Keratinocyte (primary cell): ENCODE data around the gene PIK3C3.

Source experiments
- EZH2 ChIP-seq: IDR thresholded peaks from one replicate; pipeline ENCODE4 v1.6.1; 2012; ENCODE audit warnings: inconsistent platforms, mild to moderate bottlenecking, low read length, moderate library complexity
- TF ChIP-seq, protein P1 (sequence below), 3 experiments: IDR thresholded peaks in 1 of 3; conservative IDR thresholded peaks in 1 of 3; optimal IDR thresholded peaks in 1 of 3; 2 replicates in 2 of 3; 3 replicates in 1 of 3; pipeline versions ENCODE3 to v1.5.1; 2011; ENCODE audit warnings: low read length in 3 of 3, mild to moderate bottlenecking in 3 of 3, moderate library complexity in 2 of 3, control low read depth in 1 of 3, inconsistent platforms in 1 of 3; ENCODE audit not compliant: insufficient read depth in 2 of 3; ENCODE audit errors: extremely low read depth in 1 of 3

DNA sequence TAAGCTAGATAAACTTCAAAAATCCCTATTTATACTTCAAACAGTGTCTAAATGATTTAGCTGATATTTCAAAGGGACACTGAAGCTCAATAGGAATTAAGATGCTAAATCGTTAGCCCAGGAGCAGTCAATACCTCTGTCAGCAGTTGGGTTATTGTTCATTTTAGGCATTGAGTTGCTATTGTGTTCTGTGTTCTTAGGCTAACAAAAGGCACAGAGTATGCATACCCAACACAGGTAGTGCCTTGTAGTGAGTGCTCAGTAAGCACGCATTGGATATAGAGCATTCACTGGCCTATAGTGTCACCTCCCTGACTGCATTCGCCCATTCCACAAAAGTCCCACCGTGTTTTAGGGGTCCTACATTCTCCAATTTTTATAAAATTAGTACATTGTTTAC, 152.3 kb downstream of the PIK3C3 start:
- TF ChIP-seq, protein P1, sequence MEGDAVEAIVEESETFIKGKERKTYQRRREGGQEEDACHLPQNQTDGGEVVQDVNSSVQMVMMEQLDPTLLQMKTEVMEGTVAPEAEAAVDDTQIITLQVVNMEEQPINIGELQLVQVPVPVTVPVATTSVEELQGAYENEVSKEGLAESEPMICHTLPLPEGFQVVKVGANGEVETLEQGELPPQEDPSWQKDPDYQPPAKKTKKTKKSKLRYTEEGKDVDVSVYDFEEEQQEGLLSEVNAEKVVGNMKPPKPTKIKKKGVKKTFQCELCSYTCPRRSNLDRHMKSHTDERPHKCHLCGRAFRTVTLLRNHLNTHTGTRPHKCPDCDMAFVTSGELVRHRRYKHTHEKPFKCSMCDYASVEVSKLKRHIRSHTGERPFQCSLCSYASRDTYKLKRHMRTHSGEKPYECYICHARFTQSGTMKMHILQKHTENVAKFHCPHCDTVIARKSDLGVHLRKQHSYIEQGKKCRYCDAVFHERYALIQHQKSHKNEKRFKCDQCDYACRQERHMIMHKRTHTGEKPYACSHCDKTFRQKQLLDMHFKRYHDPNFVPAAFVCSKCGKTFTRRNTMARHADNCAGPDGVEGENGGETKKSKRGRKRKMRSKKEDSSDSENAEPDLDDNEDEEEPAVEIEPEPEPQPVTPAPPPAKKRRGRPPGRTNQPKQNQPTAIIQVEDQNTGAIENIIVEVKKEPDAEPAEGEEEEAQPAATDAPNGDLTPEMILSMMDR (optimal IDR thresholded peaks at IDR 0.05 in 1 of 3, IDR thresholded peaks at IDR 0.05 in 1 of 3, conservative IDR thresholded peaks at IDR 0.05 in 1 of 3; ENCODE audit: extremely low read depth in 1 of 3, insufficient read depth in 2 of 3, low read length in 3 of 3): no peak
- no peak for TF ChIP-seq EZH2
